H9 (cell line): ENCODE data around the gene CELA2B. TPM values are rescaled to one million over a fixed set of nuclear protein-coding genes. Genes with fewer than 3 reads are reported as not detected.
A peak's percentile ranks its signal among the peaks of the same experiment; 100 is the strongest.

Experiments
- DNase-seq: peaks from one replicate; pipeline ENCODE4 v3.0.0-alpha.2; 2017
- H2AFZ ChIP-seq: one replicate; pipeline ENCODE4 v1.6.1; 2013; ENCODE audit warnings: mild to moderate bottlenecking, low read length, control low read depth, moderate library complexity
- H2AK5ac ChIP-seq: 2 replicates; pipeline ENCODE4 v1.6.1; 2013; ENCODE audit warnings: low read length, control low read depth, mixed read lengths; ENCODE audit not compliant: insufficient read length
- H2BK120ac ChIP-seq: one replicate; pipeline ENCODE4 v1.6.1; 2013; ENCODE audit warnings: low read depth, mild to moderate bottlenecking, low read length, control low read depth, inconsistent platforms; ENCODE audit not compliant: poor library complexity, severe bottlenecking
- H2BK12ac ChIP-seq: 2 replicates; pipeline ENCODE4 v1.6.1; 2013; ENCODE audit warnings: low read length, control low read depth, mixed read lengths, low read depth; ENCODE audit not compliant: insufficient read length
- H2BK15ac ChIP-seq: 2 replicates; pipeline ENCODE4 v1.6.1; 2013; ENCODE audit warnings: low read depth, low read length, control low read depth
- H2BK20ac ChIP-seq: one replicate; pipeline ENCODE4 v1.6.1; 2013; ENCODE audit warnings: low read depth, mild to moderate bottlenecking, low read length, control low read depth, inconsistent platforms; ENCODE audit not compliant: poor library complexity, severe bottlenecking
- H2BK5ac ChIP-seq: 2 replicates; pipeline ENCODE4 v1.6.1; 2013; ENCODE audit warnings: low read length, control low read depth, mixed read lengths; ENCODE audit not compliant: insufficient read length
- H3K14ac ChIP-seq: 2 replicates; pipeline ENCODE4 v1.6.1; 2013; ENCODE audit warnings: low read length, control low read depth; ENCODE audit not compliant: insufficient read depth
- H3K18ac ChIP-seq: 2 replicates; pipeline ENCODE4 v1.6.1; 2013; ENCODE audit warnings: low read depth, mild to moderate bottlenecking, mixed read lengths, low read length, control low read depth; ENCODE audit not compliant: insufficient read length
- H3K23ac ChIP-seq: 2 replicates; pipeline ENCODE4 v1.6.1; 2013; ENCODE audit warnings: low read length, control low read depth, mixed read lengths, low read depth; ENCODE audit not compliant: insufficient read length
- H3K23me2 ChIP-seq: 2 replicates; pipeline ENCODE4 v1.6.1; 2013; ENCODE audit warnings: low read depth, mild to moderate bottlenecking, mixed read lengths, low read length, control low read depth; ENCODE audit not compliant: insufficient read length, poor library complexity, severe bottlenecking
- H3K27ac ChIP-seq: 2 replicates; pipeline ENCODE4 v1.5.1; 2013; ENCODE audit warnings: low read length, control low read depth, mixed read lengths, low read depth; ENCODE audit not compliant: insufficient read length
- H3K27me3 ChIP-seq: 2 replicates; pipeline ENCODE4 v1.6.1; 2013; ENCODE audit warnings: low read length, control low read depth, inconsistent platforms; ENCODE audit not compliant: insufficient read depth
- H3K4ac ChIP-seq: 2 replicates; pipeline ENCODE4 v1.6.1; 2013; ENCODE audit warnings: low read depth, mild to moderate bottlenecking, control low read depth, inconsistent platforms, low read length, moderate library complexity
- H3K4me1 ChIP-seq: 2 replicates; pipeline ENCODE4 v1.6.1; 2013; ENCODE audit warnings: low read length, control low read depth, inconsistent platforms; ENCODE audit not compliant: insufficient read depth
- H3K4me2 ChIP-seq: 2 replicates; pipeline ENCODE4 v1.6.1; 2013; ENCODE audit warnings: low read length, control low read depth, mixed read lengths; ENCODE audit not compliant: insufficient read length, insufficient read depth
- H3K56ac ChIP-seq: 2 replicates; pipeline ENCODE4 v1.6.1; 2013; ENCODE audit warnings: low read depth, mild to moderate bottlenecking, mixed read lengths, low read length, control low read depth; ENCODE audit not compliant: insufficient read length
- H3K79me1 ChIP-seq: 2 replicates; pipeline ENCODE4 v1.6.1; 2013; ENCODE audit warnings: low read depth, mild to moderate bottlenecking, moderate library complexity, low read length, control low read depth, inconsistent platforms; ENCODE audit not compliant: insufficient read depth, poor library complexity, severe bottlenecking
- H3K79me2 ChIP-seq: 2 replicates; pipeline ENCODE4 v1.6.1; 2013; ENCODE audit warnings: low read length, control low read depth, inconsistent platforms; ENCODE audit not compliant: insufficient read depth
- H3K9ac ChIP-seq: 2 replicates; pipeline ENCODE4 v1.6.1; 2013; ENCODE audit warnings: low read length, control low read depth, mixed read lengths; ENCODE audit not compliant: insufficient read length; ENCODE audit errors: extremely low read depth
- H3K9me3 ChIP-seq: one replicate; pipeline ENCODE4 v1.6.1; 2013; ENCODE audit warnings: low read depth, low read length, inconsistent platforms; ENCODE audit not compliant: control insufficient read depth
- H3T11ph ChIP-seq: one replicate; pipeline ENCODE4 v1.6.1; 2013; ENCODE audit warnings: mild to moderate bottlenecking, low read length, control low read depth, inconsistent platforms
- H4K20me1 ChIP-seq: one replicate; pipeline ENCODE4 v1.6.1; 2013; ENCODE audit not compliant: control insufficient read depth, insufficient read length, insufficient read depth
- H4K5ac ChIP-seq: 2 replicates; pipeline ENCODE4 v1.6.1; 2013; ENCODE audit warnings: low read depth, mild to moderate bottlenecking, mixed read lengths, low read length, control low read depth; ENCODE audit not compliant: insufficient read length
- H4K8ac ChIP-seq: replicated peaks from 2 replicates; pipeline ENCODE4 v1.6.1; 2013; ENCODE audit warnings: low read length, control low read depth, mixed read lengths, low read depth; ENCODE audit not compliant: insufficient read length
- H4K91ac ChIP-seq: 2 replicates; pipeline ENCODE4 v1.6.1; 2013; ENCODE audit warnings: low read depth, mild to moderate bottlenecking, moderate library complexity, mixed read lengths, low read length, control low read depth; ENCODE audit not compliant: insufficient read length
- H3K27ac Mint-ChIP-seq, 3 experiments: 2 replicates in 2 of 3; 3 replicates in 1 of 3; pipeline ENCODE4 v1.8.0; 2020 to 2021; ENCODE audit warnings: mixed read lengths in 3 of 3, mild to moderate bottlenecking in 1 of 3, moderate library complexity in 1 of 3
- H3K27me3 Mint-ChIP-seq: 2 replicates; pipeline ENCODE4 v1.8.0; 2021; ENCODE audit warnings: low read depth, mild to moderate bottlenecking, moderate library complexity, mixed read lengths
- H3K36me3 Mint-ChIP-seq, 3 experiments: 2 replicates in 2 of 3; 3 replicates in 1 of 3; pipeline ENCODE4 v1.8.0; 2020 to 2021; ENCODE audit warnings: low read depth in 3 of 3, mixed read lengths in 3 of 3; ENCODE audit not compliant: insufficient read depth in 1 of 3
- H3K4me1 Mint-ChIP-seq, 2 experiments: 2 replicates each; pipeline ENCODE4 v1.8.0; 2020; ENCODE audit warnings: mixed read lengths in 2 of 2
- H3K4me3 Mint-ChIP-seq, 2 experiments: 2 replicates in 1 of 2; 3 replicates in 1 of 2; pipeline ENCODE4 v1.8.0; 2020 to 2021; ENCODE audit warnings: mild to moderate bottlenecking in 2 of 2, mixed read lengths in 2 of 2, moderate library complexity in 1 of 2
- H3K9me3 Mint-ChIP-seq, 2 experiments: 2 replicates in 1 of 2; 3 replicates in 1 of 2; pipeline ENCODE4 v1.8.0; 2020; ENCODE audit warnings: mild to moderate bottlenecking in 2 of 2, mixed read lengths in 2 of 2, moderate library complexity in 1 of 2
- WGBS: extraction: QIAGEN DNeasy Blood & Tissue Kit; methylation state at CpG from one replicate; pipeline ENCODE4 v1.1.7; 2013; ENCODE audit warnings: missing lambda C conversion rate, low lambda C conversion rate, mixed read lengths; ENCODE audit not compliant: insufficient read length; ENCODE audit errors: extremely low coverage; 5-methylcytosine and 5-hydroxymethylcytosine counted together
- total RNA-seq: library from RNA; stranded (reverse); gene quantifications from 2 replicates; pipeline ENCODE4 v1.2.1, GENCODE V29; 2021
- TF ChIP-seq, protein P1 (sequence below): fragments of 200-600 bp; sonication (generic); conservative IDR thresholded peaks from 3 replicates; pipeline ENCODE4 v1.8.0; 2021; ENCODE audit warnings: antibody characterized with exemption, mild to moderate bottlenecking

CELA2B gene
- total RNA-seq, 1 experiment from 2014 or later, result not detected

DNA sequence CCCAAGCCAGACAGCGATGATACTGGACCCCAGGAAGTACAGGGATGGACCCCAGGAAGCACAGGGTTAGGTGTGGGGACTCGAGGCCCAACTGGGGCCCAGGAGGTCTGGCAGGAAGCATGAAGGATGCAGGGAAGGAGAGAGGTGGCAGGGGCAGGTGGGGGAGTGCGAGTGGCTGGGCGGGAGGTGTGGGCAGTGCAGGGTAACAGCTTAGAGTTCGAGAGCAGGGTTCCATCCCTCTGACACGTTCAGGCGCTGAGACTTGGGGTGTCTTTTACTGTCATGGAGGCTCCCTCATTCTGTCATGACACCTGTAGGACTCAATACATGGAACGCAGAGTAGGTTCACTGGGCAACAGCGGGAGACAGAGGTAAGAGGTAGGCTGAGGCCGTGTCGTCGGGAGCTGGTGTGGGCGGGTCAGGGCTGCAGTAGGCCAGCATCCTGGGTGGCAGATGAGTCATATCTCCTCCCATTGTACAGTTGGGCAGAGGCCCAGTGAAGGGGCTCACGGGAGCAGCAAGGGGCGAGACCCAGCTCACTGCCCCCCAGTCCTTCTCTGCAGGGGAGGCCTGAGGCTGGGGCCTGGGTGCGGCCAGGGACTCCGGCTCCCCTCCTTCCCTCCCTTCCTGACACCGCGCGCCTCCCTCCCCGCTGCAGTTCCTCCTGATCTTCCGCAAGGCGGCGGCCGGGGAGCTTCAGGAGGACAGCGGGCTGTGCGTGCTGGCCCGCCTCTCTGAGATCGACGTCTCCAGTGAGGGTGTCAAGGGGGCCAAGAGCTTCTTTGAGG lies 49.2 kb upstream of the CELA2B start:
- H3K4ac ChIP-seq, result no peak overlapping the region
- no CpG with 5 or more reads among the region's 30 CpGs for WGBS
- no peaks in the 10 kb centered on the region for H3K4me1 ChIP-seq
- H4K5ac ChIP-seq, result no peak overlapping the region
- H3K18ac ChIP-seq, result no peak overlapping the region
- H2AK5ac ChIP-seq, result no peak overlapping the region
- H3K14ac ChIP-seq, result no peak overlapping the region; the same call in 1 of the 2 replicates
- no peaks in the 10 kb centered on the region for H3K9me3 ChIP-seq
- H4K91ac ChIP-seq, result no peak overlapping the region
- no peak overlapping the region for H2BK20ac ChIP-seq
- Mint-ChIP-seq H3K9me3 (peaks cover 0 to 1% of the 10 kb centered on the region in 2 experiments; a peak in 2 of 5 replicates), H3K27me3 (peaks cover 2% of the 10 kb centered on the region; the same call in 1 of the 2 replicates), H3K36me3 (peaks cover 0 to 4% (median 4%) of the 10 kb centered on the region in 3 experiments; a peak in 5 of 7 replicates), H3K27ac (peak overlapping the region; percentile 6 to 88 (median 78); a peak in 4 of 7 replicates), H3K4me3 (no peak overlapping the region), H3K4me1 (peaks cover 8 to 12% of the 10 kb centered on the region in 2 experiments)
- H3K4me2 ChIP-seq, result no peak overlapping the region
- no peaks in the 10 kb centered on the region for H3K27me3 ChIP-seq
- no peak overlapping the region for H3K27ac ChIP-seq
- no peaks in the 10 kb centered on the region for H3K79me2 ChIP-seq
- no peak overlapping the region for H2BK15ac ChIP-seq
- no peak overlapping the region for H4K8ac ChIP-seq
- H3K23ac ChIP-seq, result no peak overlapping the region
- no peak overlapping the region for H2BK12ac ChIP-seq
- no peaks in the 10 kb centered on the region for H4K20me1 ChIP-seq
- H2BK5ac ChIP-seq, result no peak overlapping the region
- H3T11ph ChIP-seq, result no peak overlapping the region
- no peak overlapping the region for H3K9ac ChIP-seq
- no peaks in the 10 kb centered on the region for H3K79me1 ChIP-seq
- H3K56ac ChIP-seq, result no peak overlapping the region
- DNase-seq, result no peak
- H3K23me2 ChIP-seq, result no peaks in the 10 kb centered on the region
- H2BK120ac ChIP-seq, result no peak overlapping the region
- TF ChIP-seq, protein P1, sequence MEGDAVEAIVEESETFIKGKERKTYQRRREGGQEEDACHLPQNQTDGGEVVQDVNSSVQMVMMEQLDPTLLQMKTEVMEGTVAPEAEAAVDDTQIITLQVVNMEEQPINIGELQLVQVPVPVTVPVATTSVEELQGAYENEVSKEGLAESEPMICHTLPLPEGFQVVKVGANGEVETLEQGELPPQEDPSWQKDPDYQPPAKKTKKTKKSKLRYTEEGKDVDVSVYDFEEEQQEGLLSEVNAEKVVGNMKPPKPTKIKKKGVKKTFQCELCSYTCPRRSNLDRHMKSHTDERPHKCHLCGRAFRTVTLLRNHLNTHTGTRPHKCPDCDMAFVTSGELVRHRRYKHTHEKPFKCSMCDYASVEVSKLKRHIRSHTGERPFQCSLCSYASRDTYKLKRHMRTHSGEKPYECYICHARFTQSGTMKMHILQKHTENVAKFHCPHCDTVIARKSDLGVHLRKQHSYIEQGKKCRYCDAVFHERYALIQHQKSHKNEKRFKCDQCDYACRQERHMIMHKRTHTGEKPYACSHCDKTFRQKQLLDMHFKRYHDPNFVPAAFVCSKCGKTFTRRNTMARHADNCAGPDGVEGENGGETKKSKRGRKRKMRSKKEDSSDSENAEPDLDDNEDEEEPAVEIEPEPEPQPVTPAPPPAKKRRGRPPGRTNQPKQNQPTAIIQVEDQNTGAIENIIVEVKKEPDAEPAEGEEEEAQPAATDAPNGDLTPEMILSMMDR, result no peak
- no peak overlapping the region for H2AFZ ChIP-seq
